DMS153 treated with DMSO at 0.1 percent for 48 hours (cell line): ENCODE measurements around the gene RIOK2.
"Not testable (repeated sequence)": the region's sequence is repeated elsewhere in the genome, so short reads cannot be mapped to it uniquely, and the experiment has no call there.

ENCODE experiments used
- DNase-seq: peaks from one replicate; lab custom pipeline; 2025; ENCODE audit not compliant: unreplicated experiment; lab: John Stamatoyannopoulos, UW

The RIOK2 gene

DNA sequence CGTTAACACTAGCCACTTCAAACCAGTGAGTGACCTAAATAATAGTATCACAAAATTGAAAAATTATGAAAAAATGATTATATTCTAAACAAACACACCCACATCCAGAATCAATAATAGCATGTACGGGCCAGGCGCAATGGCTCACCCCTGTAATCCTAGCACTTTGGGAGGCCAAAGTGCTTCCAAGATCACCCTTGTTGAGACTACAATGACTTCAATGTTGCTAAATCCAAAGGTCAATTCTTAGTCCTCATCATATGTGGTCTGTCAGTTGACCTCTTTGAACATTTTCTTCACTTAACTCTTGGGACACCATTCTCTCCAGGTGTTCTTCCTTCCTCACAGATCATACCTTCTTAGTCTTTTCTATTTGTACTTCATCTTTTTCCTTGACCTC, 11.3 kb downstream of the RIOK2 start:
- no peak for DNase-seq

- DNase-seq, result no peak
Observed at GRCh38 chr5:97167435-97167834, 15.6 kb downstream of the RIOK2 start.

GRCh38 chr5:97165726-97166125, 17.3 kb downstream of the RIOK2 start:
- no peak for DNase-seq

- no peak for DNase-seq
Observed at GRCh38 chr5:97164846-97165245, 18.2 kb downstream of the RIOK2 start.

GRCh38 chr5:97163790-97164285, 19.2 kb downstream of the RIOK2 start:
- DNase-seq, result no peak

DNA sequence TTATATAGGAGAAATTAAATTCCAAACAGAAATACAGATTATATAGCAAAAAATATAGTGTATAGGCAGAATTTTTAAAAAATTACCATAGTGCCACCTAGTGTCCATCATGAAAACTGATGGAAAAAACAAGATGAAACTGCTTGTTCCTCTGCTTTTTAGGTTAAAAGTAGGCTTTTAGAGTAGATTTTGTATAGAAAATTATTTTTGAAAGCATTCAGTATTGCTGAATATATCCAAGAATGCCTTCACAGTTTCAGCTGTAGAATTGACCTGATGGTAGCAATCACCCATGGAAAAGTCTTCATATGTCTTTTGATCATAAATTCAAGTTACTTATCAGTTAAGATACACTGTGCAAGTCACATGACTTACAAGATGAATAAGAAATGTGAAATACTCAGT, 19.7 kb downstream of the RIOK2 start:
- no peak for DNase-seq

- peak; percentile 1 for DNase-seq
Observed at GRCh38 chr5:97162045-97162444, 21.0 kb downstream of the RIOK2 start.

GRCh38 chr5:97157689-97158088, 25.4 kb downstream of the RIOK2 start:
- DNase-seq, result no peak

DNA sequence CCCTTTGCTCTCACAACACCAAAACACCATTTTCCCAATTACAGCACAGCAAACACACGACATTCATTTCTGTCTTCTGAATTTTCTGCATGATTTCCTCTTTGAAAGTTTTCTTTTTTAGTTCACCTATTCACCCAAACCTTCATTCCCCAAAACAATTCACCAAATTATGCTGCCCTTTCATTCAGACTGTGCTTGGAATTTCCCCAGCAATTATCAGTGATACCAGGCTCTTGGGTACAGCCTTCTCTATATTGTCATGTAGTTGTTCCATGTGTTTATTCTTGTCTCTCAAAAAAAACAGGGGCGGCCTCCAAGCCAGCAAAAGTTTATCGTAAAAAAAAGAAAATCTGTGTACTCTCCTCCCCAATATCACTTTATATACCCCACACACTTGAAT, 31.7 kb downstream of the RIOK2 start:
- no peak for DNase-seq

DNA sequence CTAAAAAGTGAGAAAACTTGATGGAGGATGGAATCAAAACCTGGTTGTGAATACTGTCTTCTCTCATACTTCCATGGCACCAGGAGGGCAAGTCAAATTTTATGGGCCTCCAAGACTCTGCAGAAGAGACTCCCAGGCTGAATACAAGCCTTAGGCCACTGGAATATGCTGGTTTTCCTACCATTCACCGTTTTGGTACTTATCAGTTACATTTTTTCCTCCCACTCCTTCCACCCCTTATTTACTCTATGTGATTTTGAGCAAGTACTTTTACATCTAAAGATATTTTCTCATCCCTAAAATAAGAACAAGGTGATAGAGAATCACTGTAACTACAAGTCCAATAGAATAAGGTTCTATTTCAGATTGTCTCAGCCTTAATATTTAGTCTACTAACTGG, 32.6 kb downstream of the RIOK2 start:
- no peak for DNase-seq

DNA sequence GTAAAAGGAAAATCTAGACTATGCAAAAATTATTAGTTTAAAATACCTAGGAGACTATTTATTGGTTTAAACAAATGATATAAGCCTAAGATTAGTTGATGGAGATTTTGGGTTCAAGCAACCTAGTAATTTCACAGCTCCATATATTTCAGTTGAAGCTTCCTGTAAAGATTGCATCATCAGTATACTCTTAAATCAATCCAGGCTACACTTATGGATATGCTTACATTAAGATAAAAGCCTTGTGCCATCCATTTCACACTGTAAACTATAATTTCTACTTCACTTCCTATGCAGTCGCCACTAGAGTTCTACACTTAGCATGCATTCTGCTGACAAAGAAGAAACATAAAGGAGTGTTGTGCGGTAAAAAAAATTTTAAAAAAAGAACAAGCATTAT, 33.3 kb downstream of the RIOK2 start:
- DNase-seq, result no peak

DNA sequence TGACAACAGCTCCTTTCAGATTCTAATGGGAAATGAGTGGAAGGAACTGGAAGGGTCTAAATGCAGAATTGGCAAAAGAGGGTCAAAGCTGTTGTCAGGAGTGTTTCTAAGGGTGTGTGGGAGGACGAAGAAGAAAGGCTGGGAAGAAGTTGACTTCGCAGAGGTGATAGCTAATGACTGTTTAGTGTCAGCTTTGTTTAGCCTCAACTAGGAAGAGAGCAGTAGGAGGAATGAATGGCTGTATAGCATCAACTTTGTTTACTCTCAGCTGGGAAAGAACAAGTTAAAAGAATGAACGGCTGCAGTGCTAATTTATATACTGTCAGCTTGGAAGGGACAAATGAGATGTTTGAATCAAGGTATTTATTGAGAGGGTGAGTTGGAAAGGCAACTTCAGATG, 34.8 kb downstream of the RIOK2 start:
- no peak for DNase-seq

- no peak for DNase-seq
Observed at GRCh38 chr5:97143704-97144103, 39.3 kb downstream of the RIOK2 start.

- DNase-seq, result no peak
Observed at GRCh38 chr5:97142521-97143254, 40.4 kb downstream of the RIOK2 start, which contains the start of gene LIX1. Gene LIX1 (minus strand): TSS chr5:97142611. CDS start chr5:97142576, 35 bp downstream.

GRCh38 chr5:97141539-97141938, 41.5 kb downstream of the RIOK2 start:
- no peak for DNase-seq

- no peak for DNase-seq
Observed at GRCh38 chr5:97141031-97141430, 42.0 kb downstream of the RIOK2 start.

GRCh38 chr5:97140250-97140649, 42.8 kb downstream of the RIOK2 start:
- DNase-seq, result not testable (repeated sequence)

DNA sequence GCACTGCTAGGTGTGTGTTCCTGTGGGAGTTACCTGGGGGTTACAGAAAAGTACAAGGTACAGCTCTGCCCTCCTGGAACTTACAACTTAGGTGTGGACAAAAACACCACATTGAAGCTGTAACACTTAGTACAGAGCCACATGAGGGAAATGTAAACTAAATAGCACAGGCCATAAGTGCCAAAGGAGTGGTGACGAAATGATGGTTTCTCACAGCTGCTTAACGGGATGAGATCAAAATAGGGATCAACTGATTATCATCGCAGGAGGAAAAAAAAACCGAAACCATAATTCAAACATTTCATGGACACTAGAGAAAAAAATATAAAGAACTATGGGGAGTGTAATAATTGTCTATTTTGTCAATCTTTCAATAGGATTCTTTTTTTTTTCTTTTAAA, 46.6 kb downstream of the RIOK2 start:
- no peak for DNase-seq

GRCh38 chr5:97135868-97136267, 47.2 kb downstream of the RIOK2 start:
- no peak for DNase-seq

DNA sequence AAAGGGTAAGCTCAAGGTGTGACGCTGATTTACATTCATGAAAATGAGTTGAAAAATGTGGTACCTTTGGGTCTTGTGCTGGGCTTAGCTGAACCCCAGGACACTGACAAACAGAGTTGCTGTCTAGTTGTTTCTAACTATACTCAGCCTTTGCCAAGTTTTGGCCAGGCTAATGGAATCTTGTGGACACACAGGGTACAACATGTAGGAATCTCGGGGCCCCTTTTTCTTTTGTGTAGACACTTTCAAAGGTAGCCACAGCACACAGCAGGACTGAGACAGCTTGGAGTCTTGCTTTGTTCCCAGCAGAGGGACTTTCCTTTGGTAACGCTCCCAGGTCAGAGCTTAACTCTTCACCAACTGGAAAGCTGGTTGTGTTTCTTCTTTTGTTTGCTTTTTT, 48.4 kb downstream of the RIOK2 start:
- no peak for DNase-seq

DNA sequence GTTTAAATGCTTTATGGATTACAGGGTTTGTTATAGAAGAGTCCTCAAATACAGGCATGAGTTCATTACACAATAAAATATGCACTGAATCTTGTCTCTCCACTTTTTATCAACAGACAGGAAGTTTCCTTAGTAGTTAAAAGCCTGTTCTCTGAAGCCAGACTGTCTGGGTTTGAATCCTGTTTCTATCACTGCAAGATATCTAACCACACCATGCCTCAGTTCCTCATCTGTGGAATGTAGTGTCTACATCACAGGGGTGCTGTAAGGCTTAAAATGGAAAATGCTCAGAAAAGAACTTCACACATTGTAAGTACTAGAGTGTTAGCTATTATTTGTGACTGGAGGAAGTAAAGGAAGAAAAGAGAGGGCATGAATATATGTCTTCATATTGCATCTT, 49.9 kb downstream of the RIOK2 start:
- DNase-seq, result no peak

DNA sequence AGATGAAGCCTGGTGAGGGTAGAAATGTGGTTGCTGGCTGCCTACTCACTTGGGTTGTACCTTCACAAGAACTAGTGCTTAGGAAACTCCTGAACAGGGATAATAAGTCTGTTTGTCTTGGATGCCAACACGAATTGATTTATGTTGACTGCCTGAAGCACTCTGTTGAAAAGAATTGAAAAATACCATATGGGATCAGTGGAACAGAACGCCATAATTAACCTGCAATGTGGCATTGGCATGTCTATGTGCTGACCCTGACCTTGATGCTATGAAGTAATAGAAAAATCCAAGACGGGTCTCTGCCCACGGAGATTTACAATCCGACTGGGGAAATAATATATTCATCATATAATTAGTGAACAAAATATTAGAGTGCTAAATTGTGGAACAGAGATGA, 51.1 kb downstream of the RIOK2 start:
- DNase-seq, result no peak

DNA sequence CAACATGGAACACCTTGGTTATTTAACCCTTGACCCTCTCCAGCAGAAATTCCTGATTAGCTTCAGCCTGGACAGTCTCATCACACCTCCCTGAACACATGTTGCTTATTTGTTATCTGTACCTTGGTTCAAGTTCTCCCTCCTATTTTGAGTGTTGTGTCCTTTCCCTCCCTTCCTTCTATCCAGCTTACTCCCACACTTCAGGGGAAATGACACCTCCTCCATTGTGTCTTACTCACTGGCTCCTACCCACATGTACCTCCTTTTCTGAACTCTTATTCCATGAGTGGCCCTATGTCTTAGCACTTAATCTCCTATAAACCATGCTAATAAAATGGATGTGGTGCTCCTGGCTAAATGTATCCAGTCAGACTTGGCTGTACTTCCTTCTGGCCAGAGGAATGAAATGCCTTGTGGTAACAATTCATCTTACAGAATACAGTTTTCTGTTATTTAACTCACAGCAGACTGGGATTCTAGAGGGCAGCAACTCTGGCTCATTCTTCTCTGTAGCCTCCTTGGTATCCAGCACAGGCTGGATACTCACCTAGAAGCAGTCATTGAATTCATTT, 51.8 kb downstream of the RIOK2 start:
- DNase-seq, result no peak
